ENCODE data around the gene TNPO3. TPM values are rescaled to one million over a fixed set of nuclear protein-coding genes. Genes with fewer than 3 reads are reported as not detected.

TNPO3 gene
- total and polyA plus RNA-seq, 10 of the 15 experiments (the other 5 are each of a cell fraction or from before 2014, with no cell fraction given), result 17.6 to 91.8 (median 65.9) TPM

DNA sequence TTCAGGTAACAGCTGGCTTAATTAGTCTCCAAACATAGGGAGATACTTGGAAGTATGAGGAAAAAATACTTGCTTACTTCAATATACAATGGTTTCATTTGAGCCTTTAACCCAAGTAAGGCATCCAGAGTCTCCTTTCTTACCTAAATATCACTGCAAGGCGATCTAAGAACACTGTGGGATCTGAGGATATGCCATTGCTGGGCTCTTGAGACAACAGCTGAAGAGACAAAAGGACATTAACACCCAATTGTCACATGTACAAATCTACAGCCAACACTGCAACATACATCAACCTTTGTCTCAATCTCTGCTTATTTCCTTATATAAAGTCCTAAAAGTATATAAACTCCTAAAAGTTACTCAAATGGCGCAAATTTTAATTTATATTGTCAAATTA lies 72.8 kb downstream of the TNPO3 start:
- H4K20me1 ChIP-seq (ENCODE audit: control insufficient read depth, insufficient read depth), result no peaks in the 10 kb centered on the region
- no peak overlapping the region for H2AFZ ChIP-seq (ENCODE audit: control insufficient read depth, low read depth, low read length)
- H3K9ac ChIP-seq (ENCODE audit: control insufficient read depth, insufficient read depth, low read length), result no peak overlapping the region
- TF ChIP-seq ETV6 (conservative IDR thresholded peaks at IDR 0.05 in 1 of 2, IDR thresholded peaks at IDR 0.05 in 1 of 2; ENCODE audit: borderline replicate concordance in 1 of 2, low read depth in 1 of 2) (no peak), ATF3 (IDR thresholded peaks at IDR 0.05; ENCODE audit: borderline replicate concordance, extremely low read depth, low read depth, low read length) (no peak)
- H3K27ac ChIP-seq (ENCODE audit: control insufficient read depth, insufficient read depth), result no peak overlapping the region
- intact Hi-C loops (cut with micrococcal nuclease; ENCODE audit: unreplicated experiment), result no loop called here
- H3K36me3 ChIP-seq (ENCODE audit: control insufficient read depth in 2 of 2, insufficient read depth in 2 of 2, low read length in 1 of 2), result peaks cover 11 to 44% of the 10 kb centered on the region in 2 experiments
- FAIRE-seq, result no peak
- DNase-seq (ENCODE audit: low read depth, low spot score), result no peak
- no peaks in the 10 kb centered on the region for H3K4me1 ChIP-seq (ENCODE audit: control insufficient read depth, insufficient read depth, low read length)
- no peaks in the 10 kb centered on the region for H3K27me3 ChIP-seq (replicated peaks in 1 of 2; ENCODE audit: control insufficient read depth in 2 of 2, insufficient read depth in 2 of 2, low read length in 1 of 2)
- ChIA-PET SMC1A (ENCODE audit: uncharacterized antibody, unreplicated experiment) (interaction anchor here (0.7 to 3.0 kb wide), 5 partner anchors 12 to 109 kb away, joined by 3 to 10 read pairs (median 5); no protein-coding TSS in a partner anchor), CTCF (interaction anchor here (0.6 to 3.7 kb wide), 7 partner anchors 17 to 472 kb away, joined by 3 to 13 read pairs (median 3); no protein-coding TSS in a partner anchor), RAD21 (ENCODE audit: unreplicated experiment) (interaction anchor here (1.3 kb wide), 1 partner anchor 109 kb away, joined by 4 read pairs; no protein-coding TSS in a partner anchor), POLR2A (no interaction called here)
- H3K4me2 ChIP-seq (ENCODE audit: control insufficient read depth, insufficient read depth), result no peak overlapping the region
- no TSS peak for BruUV-seq (replicated peaks)
- ATAC-seq, result no peak
- H3K79me2 ChIP-seq (ENCODE audit: control insufficient read depth, insufficient read depth, low read length), result no peaks in the 10 kb centered on the region
- in situ Hi-C loops (cut with MboI), result no loop called here
- WGBS (ENCODE audit: insufficient coverage, insufficient replicate concordance, low lambda C conversion rate, missing lambda C conversion rate), result 96% methylated on average over 2 of the region's 2 CpGs
- no peaks in the 10 kb centered on the region for H3K9me3 ChIP-seq (replicated peaks; ENCODE audit: control insufficient read depth, insufficient read depth, low read length)
- H3K4me3 ChIP-seq, result no peak overlapping the region

DNA sequence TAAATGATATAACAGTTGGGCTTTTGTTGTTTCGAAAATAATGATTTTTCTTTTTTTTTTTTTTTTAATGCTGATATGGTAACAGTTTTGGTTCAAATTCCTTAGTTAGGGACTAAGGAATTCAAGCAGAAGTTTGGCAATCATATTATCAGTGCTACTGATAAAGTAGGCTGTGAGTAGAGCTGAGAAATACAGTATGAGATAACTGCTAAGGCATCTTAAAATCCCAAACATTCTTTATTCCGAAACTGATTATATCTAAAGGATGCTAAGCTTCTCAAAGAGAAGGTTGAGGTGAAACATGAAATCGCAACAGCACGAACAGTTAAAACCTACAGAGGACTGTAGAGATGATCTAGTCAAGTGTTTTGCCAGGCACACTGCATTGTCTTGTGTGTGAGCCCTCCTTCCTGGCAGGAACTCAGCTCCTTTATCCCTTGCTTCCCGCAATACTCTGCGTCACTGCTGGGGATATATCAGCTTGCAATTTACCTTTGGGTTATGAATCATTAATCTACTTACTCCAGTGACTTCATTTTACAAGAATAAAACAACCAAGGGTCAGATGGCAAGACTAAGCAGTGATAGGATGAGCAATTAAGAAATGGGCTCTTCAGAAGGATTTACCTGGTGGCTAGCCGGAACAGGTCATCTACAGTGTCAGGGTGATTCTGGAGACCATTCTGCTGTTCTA lies 80.5 kb downstream of the TNPO3 start:
- Histone ChIP-seq H3K4me3 (no peak overlapping the region), H3K9ac (ENCODE audit: control insufficient read depth, insufficient read depth, low read length) (no peak overlapping the region), H2AFZ (ENCODE audit: control insufficient read depth, low read depth, low read length) (no peak overlapping the region), H3K9me3 (replicated peaks; ENCODE audit: control insufficient read depth, insufficient read depth, low read length) (no peaks in the 10 kb centered on the region), H3K79me2 (ENCODE audit: control insufficient read depth, insufficient read depth, low read length) (no peaks in the 10 kb centered on the region), H3K36me3 (ENCODE audit: control insufficient read depth in 2 of 2, insufficient read depth in 2 of 2, low read length in 1 of 2) (peaks cover 10 to 38% of the 10 kb centered on the region in 2 experiments), H3K27me3 (replicated peaks in 1 of 2; ENCODE audit: control insufficient read depth in 2 of 2, insufficient read depth in 2 of 2, low read length in 1 of 2) (no peaks in the 10 kb centered on the region), H3K4me1 (ENCODE audit: control insufficient read depth, insufficient read depth, low read length) (no peaks in the 10 kb centered on the region), H3K4me2 (ENCODE audit: control insufficient read depth, insufficient read depth) (no peak overlapping the region), H4K20me1 (ENCODE audit: control insufficient read depth, insufficient read depth) (no peaks in the 10 kb centered on the region), H3K27ac (ENCODE audit: control insufficient read depth, insufficient read depth) (no peak overlapping the region)
- no peak for TF ChIP-seq MXI1 (IDR thresholded peaks at IDR 0.05; ENCODE audit: low read depth, low read length)
- TF ChIP-seq IKZF2 (IDR thresholded peaks at IDR 0.05), result no peak
- no peak for TF ChIP-seq SMAD1 (IDR thresholded peaks at IDR 0.05; ENCODE audit: low read depth, partially characterized antibody)
- TF ChIP-seq ZZZ3 (IDR thresholded peaks at IDR 0.05; ENCODE audit: control insufficient read depth, insufficient read length, low read depth), result no peak
- FAIRE-seq (no peak), ATAC-seq (no peak), DNase-seq (ENCODE audit: low read depth, low spot score) (no peak)
- POLR2A ChIA-PET, result interaction anchor here (1.7 kb wide), 1 partner anchor 11 kb away, joined by 6 read pairs; no protein-coding TSS in a partner anchor
- RAD21 ChIA-PET (ENCODE audit: unreplicated experiment), result interaction anchor here (0.9 to 1.0 kb wide), 2 partner anchors 35 to 115 kb away, joined by 3 read pairs; no protein-coding TSS in a partner anchor
- CTCF ChIA-PET, result interaction anchor here (1.1 to 1.6 kb wide), 3 partner anchors 9 to 117 kb away, joined by 3 to 6 read pairs (median 4); no protein-coding TSS in a partner anchor
- WGBS (ENCODE audit: insufficient coverage, insufficient replicate concordance, low lambda C conversion rate, missing lambda C conversion rate), result 92% methylated on average over 7 of the region's 7 CpGs
- in situ Hi-C loops (cut with MboI), result no loop called here
- intact Hi-C loops (cut with micrococcal nuclease; ENCODE audit: unreplicated experiment), result no loop called here
- SMC1A ChIA-PET (ENCODE audit: uncharacterized antibody, unreplicated experiment), result interaction anchor here (0.6 to 2.8 kb wide), 7 partner anchors 10 to 117 kb away, joined by 3 to 8 read pairs (median 4); partner anchors contain the start of gene KCP
- BruUV-seq (replicated peaks), result no TSS peak
